ENCODE measurements around the gene CCDC177. TPM values are rescaled to one million over a fixed set of nuclear protein-coding genes. Genes with fewer than 3 reads are reported as not detected.

The CCDC177 gene
- total and polyA plus RNA-seq, 2 of the 8 experiments (the other 6 are each of a cell fraction or from before 2014, with no cell fraction given): 0.62 to 2.8 TPM

- no peak for TF ChIP-seq TAF7 (optimal IDR thresholded peaks at IDR 0.05; ENCODE audit: borderline replicate concordance, low read depth, low read length)
- no peak for TF ChIP-seq SP4 (IDR thresholded peaks at IDR 0.05; ENCODE audit: low read length)
- TF ChIP-seq RAD21 (IDR thresholded peaks at IDR 0.05 in 1 of 2, conservative IDR thresholded peaks at IDR 0.05 in 1 of 2; ENCODE audit: low read depth in 2 of 2, low read length in 2 of 2): no peak
- TF ChIP-seq GTF2F1 (IDR thresholded peaks at IDR 0.05; ENCODE audit: borderline replicate concordance, low read depth, low read length): no peak
- no peak for TF ChIP-seq NANOG (IDR thresholded peaks at IDR 0.05; ENCODE audit: insufficient read depth, low read depth, low read length, poor library complexity, severe bottlenecking)
These were observed 13.8 kb downstream of the CCDC177 start (continued) for GRCh38 chr14:69560826-69561225.
